ENCODE data around the gene CA4. TPM values are rescaled to one million over a fixed set of nuclear protein-coding genes. Genes with fewer than 3 reads are reported as not detected.
"Not testable (repeated sequence)": the region's sequence is repeated elsewhere in the genome, so short reads cannot be mapped to it uniquely, and the experiment has no call there.

Gene CA4
- polyA plus RNA-seq, 2 of the 4 experiments (the other 2 are of a cell fraction): 0.06 TPM; not detected in 1

DNA sequence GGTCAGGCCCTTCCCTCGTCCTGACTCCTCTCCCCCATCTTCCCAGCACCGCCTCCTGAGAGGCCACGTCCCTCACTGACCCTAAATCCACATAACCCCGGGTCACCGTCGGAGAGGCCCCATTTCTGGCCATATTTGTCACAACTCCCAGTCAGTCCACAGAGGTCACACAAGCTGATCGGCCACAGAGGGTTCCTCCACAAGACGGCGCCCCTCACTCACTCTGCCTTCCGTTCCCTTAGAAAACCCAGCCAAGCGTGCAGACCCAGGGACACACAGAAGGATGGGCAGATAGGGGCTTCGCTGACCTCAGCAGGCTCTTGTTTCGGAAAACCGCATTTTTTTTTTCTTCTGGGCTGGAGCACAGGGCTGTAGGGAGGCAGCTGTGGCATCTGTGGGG lies 33.6 kb upstream of the CA4 start:
- DNase-seq (ENCODE audit: low read depth in 1 of 2, low spot score in 1 of 2); H3K4me2 ChIP-seq; H3K4me3 ChIP-seq; H3K4me1 ChIP-seq; CTCF ChIA-PET; FAIRE-seq; H3K27ac ChIP-seq; POLR2A ChIA-PET; H3K9me3 ChIP-seq: not testable (repeated sequence)
- ATAC-seq: 0 out of 6 replicates have a peak, but pooled peaks of 1 of the 2 experiments have one; percentile 1
- WGBS (ENCODE audit: missing lambda C conversion rate): no CpG with 5 or more reads among the region's 14 CpGs

GRCh38 chr17:60119162-60119561 lies 30.6 kb upstream of the CA4 start:
- DNase-seq (ENCODE audit: low read depth in 1 of 2, low spot score in 1 of 2); CTCF ChIA-PET; H3K9me3 ChIP-seq; H3K4me1 ChIP-seq; POLR2A ChIA-PET; FAIRE-seq; H3K27ac ChIP-seq; H3K4me2 ChIP-seq; H3K4me3 ChIP-seq: not testable (repeated sequence)
- peak; percentile 35 to 70; a peak in 4 of 6 replicates for ATAC-seq
- WGBS (ENCODE audit: missing lambda C conversion rate): no CpG with 5 or more reads among the region's 15 CpGs

GRCh38 chr17:60119807-60120748 lies 29.7 kb upstream of the CA4 start:
- FAIRE-seq; H3K4me1 ChIP-seq; H3K4me3 ChIP-seq; H3K4me2 ChIP-seq; H3K9me3 ChIP-seq; CTCF ChIA-PET; POLR2A ChIA-PET; H3K27ac ChIP-seq; DNase-seq (ENCODE audit: low read depth in 1 of 2, low spot score in 1 of 2): not testable (repeated sequence)
- no CpG with 5 or more reads among the region's 114 CpGs for WGBS (ENCODE audit: missing lambda C conversion rate)
- ATAC-seq: peak; percentile 48 to 68

DNA sequence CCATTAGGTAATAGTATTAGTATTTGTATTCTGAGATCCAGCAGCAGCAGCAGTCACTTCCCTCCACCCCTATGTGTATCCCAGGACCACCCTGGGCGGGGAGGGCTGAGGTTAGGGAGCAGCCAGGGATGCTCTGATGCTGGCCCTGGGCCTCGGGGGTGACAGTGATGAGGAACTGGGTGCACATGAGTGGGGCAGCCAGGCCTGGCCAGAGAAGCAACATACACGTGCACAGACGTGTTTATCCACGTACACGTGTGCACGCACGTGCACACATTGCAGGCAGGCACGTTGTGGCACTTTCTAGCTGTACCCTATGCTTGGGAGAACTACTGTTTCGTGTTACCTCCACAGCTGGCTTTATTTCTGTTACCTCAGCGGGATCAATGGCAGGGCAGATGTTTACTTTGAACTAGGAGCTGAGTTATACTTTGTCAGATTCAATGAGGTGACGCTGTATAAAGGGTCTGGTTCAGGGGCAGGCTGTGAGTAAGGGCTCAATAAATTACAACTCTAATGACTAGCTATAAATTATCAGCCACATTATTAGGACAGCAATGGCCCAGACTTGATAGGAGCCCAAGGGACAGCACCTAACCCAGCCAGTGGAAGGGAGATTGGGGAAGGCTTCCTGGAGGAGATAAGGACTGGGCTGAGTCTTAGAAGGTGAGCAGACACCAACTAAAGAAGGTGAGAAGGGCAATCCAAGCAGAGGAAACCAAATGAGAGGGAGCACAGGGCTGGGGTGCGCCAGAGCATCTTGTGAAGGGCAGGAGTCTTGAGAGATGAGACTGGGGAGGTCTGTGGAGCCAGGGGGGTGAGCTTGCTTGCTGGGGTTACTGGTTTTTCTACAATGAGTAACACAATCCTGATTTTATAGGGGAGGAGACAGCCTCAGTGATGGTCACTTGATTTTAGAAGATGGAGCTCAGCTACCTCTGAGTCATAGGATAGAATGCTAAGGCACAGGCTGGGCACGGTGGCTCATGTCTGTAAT lies 22.4 kb upstream of the CA4 start:
- Histone ChIP-seq H3K9me3 (no peaks in the 10 kb centered on the region), H3K27ac (no peak overlapping the region), H3K4me2 (no peak overlapping the region), H3K4me3 (no peak overlapping the region), H3K4me1 (no peaks in the 10 kb centered on the region)
- FAIRE-seq: no peak
- DNase-seq (ENCODE audit: low read depth in 1 of 2, low spot score in 1 of 2): no peak
- POLR2A ChIA-PET: no interaction called here
- ATAC-seq: peak in 1 of 2 experiments; percentile 22; a peak in 1 of 6 replicates
- TF ChIP-seq E2F6 (IDR thresholded peaks at IDR 0.05; ENCODE audit: borderline replicate concordance, low read depth): no peak
- no peak for TF ChIP-seq POLR2AphosphoS2 (conservative IDR thresholded peaks at IDR 0.05; ENCODE audit: low read length)
- TF ChIP-seq KDM1A (IDR thresholded peaks at IDR 0.05; ENCODE audit: low read depth): no peak
- TF ChIP-seq BCL3 (IDR thresholded peaks at IDR 0.05): no peak
- TF ChIP-seq GATA3 (IDR thresholded peaks at IDR 0.05; ENCODE audit: borderline replicate concordance): no peak
- no peak for TF ChIP-seq TP53 (CRISPR knock-in tag; IDR thresholded peaks at IDR 0.05)
- TF ChIP-seq JUNB (IDR thresholded peaks at IDR 0.05): no peak
- TF ChIP-seq SREBF2 (IDR thresholded peaks at IDR 0.05): no peak
- TF ChIP-seq ZNF302 (CRISPR knock-in tag; IDR thresholded peaks at IDR 0.05): no peak
- CTCF ChIA-PET: interaction anchor here (1.0 to 7.5 kb wide), 4 partner anchors 10 to 294 kb away, joined by 3 to 90 read pairs (median 4); partner anchors contain the start of gene CA4
- 49% methylated on average over 14 of the region's 14 CpGs for WGBS (ENCODE audit: missing lambda C conversion rate)
